K562 (cell line): Measurements from ENCODE around the gene NXPH4. TPM values are rescaled to one million over a fixed set of nuclear protein-coding genes. Genes with fewer than 3 reads are reported as not detected.

Experiments
- ATAC-seq: fragments of 200-7000 bp; cut with Tn5 transposase; 3 replicates; pipeline ENCODE4 v1.9.1; 2020; ENCODE audit warnings: moderate library complexity
- BruUV-seq: library from RNA; stranded (reverse); fragments of 400-500 nt; replicated peaks from 2 replicates; lab custom pipeline; 2021; lab: Mats Ljungman, UMichigan
- CTCF ChIA-PET: fragments of 300-600 bp; formaldehyde crosslinking; extraction: SDS; loops from one replicate; lab custom pipeline; 2021; ENCODE audit warnings: low intra/inter-chr PET ratio; lab: Yijun Ruan, JAX
- POLR2A ChIA-PET: fragments of 300-600, 350-650 bp; sonication (Branson Sonifier 250); formaldehyde crosslinking; extraction: SDS; loops from one replicate; lab custom pipeline; 2021; ENCODE audit warnings: antibody characterized with exemption, inconsistent platforms; lab: Yijun Ruan, JAX
- DNase-seq, 4 experiments: peaks; one replicate each; pipeline versions ENCODE4 v3.0.0 to v3.0.0-alpha.2; 2011 to 2018; ENCODE audit warnings: low spot score in 3 of 4, mixed read lengths in 3 of 4; ENCODE audit errors: extremely low read depth in 1 of 4
- FAIRE-seq: peaks from 2 replicates; lab custom pipeline; 2011; peaks lifted over from hg19 to GRCh38; lab: Jason Lieb, UNC
- H2AFZ ChIP-seq: 2 replicates; pipeline ENCODE4 v1.6.0; 2011; ENCODE audit warnings: low read depth, low read length, control low read depth, inconsistent platforms
- H3K27ac ChIP-seq: fragments of 200-600 bp; 3 replicates; pipeline ENCODE4 v1.8.0; 2011; ENCODE audit warnings: low read depth, mild to moderate bottlenecking, control low read depth, inconsistent platforms, low read length, moderate library complexity, mixed read lengths; ENCODE audit errors: extremely low read depth
- H3K27me3 ChIP-seq, 2 experiments: fragments of 300-600 bp in 1 of 2; 2 replicates in 1 of 2; 3 replicates in 1 of 2; pipeline versions ENCODE4 v1.6.0 to v1.8.0; 2011; ENCODE audit warnings: inconsistent platforms in 2 of 2, low read length in 2 of 2, mild to moderate bottlenecking in 1 of 2, mixed read lengths in 1 of 2, moderate library complexity in 1 of 2; ENCODE audit not compliant: control insufficient read depth in 2 of 2, insufficient read depth in 2 of 2
- H3K36me3 ChIP-seq: fragments of 300-600 bp; 3 replicates; pipeline ENCODE4 v1.8.0; 2011; ENCODE audit warnings: mild to moderate bottlenecking, low read length, inconsistent platforms; ENCODE audit not compliant: control insufficient read depth, insufficient read depth
- H3K4me1 ChIP-seq, 2 experiments: fragments of 200-600 bp in 1 of 2; replicated peaks in 1 of 2; 2 replicates in 1 of 2; 3 replicates in 1 of 2; pipeline versions ENCODE4 v1.5.1 to v1.8.0; 2011; ENCODE audit warnings: inconsistent platforms in 2 of 2, low read length in 2 of 2, mild to moderate bottlenecking in 1 of 2, mixed read lengths in 1 of 2, moderate library complexity in 1 of 2; ENCODE audit not compliant: control insufficient read depth in 2 of 2, insufficient read depth in 2 of 2
- H3K4me2 ChIP-seq: 2 replicates; pipeline ENCODE4 v1.6.1; 2011; ENCODE audit warnings: low read length, control low read depth, inconsistent platforms, mixed read lengths; ENCODE audit not compliant: insufficient read depth
- H3K4me3 ChIP-seq: fragments of 200-600 bp; sonication (generic), shearing (Covaris generic); 2 replicates; pipeline ENCODE4 v1.5.1; 2016; ENCODE audit warnings: control low read depth, inconsistent platforms
- H3K79me2 ChIP-seq: fragments of 200-600 bp; 3 replicates; pipeline ENCODE4 v1.8.0; 2011; ENCODE audit warnings: low read length, inconsistent platforms; ENCODE audit not compliant: control insufficient read depth, insufficient read depth
- H3K9ac ChIP-seq, 2 experiments: 2 replicates each; pipeline versions ENCODE4 v1.6.0 to v1.6.1; 2011; ENCODE audit warnings: low read depth in 2 of 2, low read length in 2 of 2, control low read depth in 1 of 2, inconsistent platforms in 1 of 2, mild to moderate bottlenecking in 1 of 2, mixed read lengths in 1 of 2; ENCODE audit not compliant: insufficient read depth in 1 of 2
- H3K9me1 ChIP-seq: one replicate; pipeline ENCODE4 v1.6.0; 2011; ENCODE audit warnings: inconsistent platforms, mild to moderate bottlenecking, low read length, moderate library complexity; ENCODE audit not compliant: control insufficient read depth, insufficient read depth
- H3K9me3 ChIP-seq: replicated peaks from 2 replicates; pipeline ENCODE4 v1.5.1; 2011; ENCODE audit warnings: low read depth, low read length, inconsistent platforms; ENCODE audit not compliant: control insufficient read depth, insufficient read depth
- H4K20me1 ChIP-seq: replicated peaks from 2 replicates; pipeline ENCODE4 v1.6.1; 2011; ENCODE audit warnings: low read length, inconsistent platforms, mixed read lengths; ENCODE audit not compliant: control insufficient read depth, insufficient read depth
- BMI1 ChIP-seq: fragments of 150-350 bp; IDR thresholded peaks from 2 replicates; pipeline ENCODE4 v1.6.1; 2014; ENCODE audit warnings: low read length
- CBFA2T2 ChIP-seq: fragments of 450-650 bp; conservative IDR thresholded peaks from 2 replicates; pipeline ENCODE4 v1.6.1; 2017; ENCODE audit warnings: mild to moderate bottlenecking
- COPS2 ChIP-seq: fragments of 450-650 bp; conservative IDR thresholded peaks from 2 replicates; pipeline ENCODE4 v1.6.1; 2016; ENCODE audit warnings: mild to moderate bottlenecking, moderate library complexity
- CREBBP ChIP-seq: IDR thresholded peaks from one replicate; pipeline ENCODE4 v1.6.1; 2012; ENCODE audit warnings: low read depth, mild to moderate bottlenecking, control low read depth, inconsistent platforms, low read length
- DPF2 ChIP-seq: fragments of 450-650 bp; IDR thresholded peaks from 2 replicates; pipeline ENCODE4 v1.6.1; 2016
- EP300 ChIP-seq: IDR thresholded peaks from 2 replicates; pipeline ENCODE4 v1.6.1; 2012; ENCODE audit warnings: low read length, improper control_type of control experiment
- ETV1 ChIP-seq: fragments of 450-650 bp; conservative IDR thresholded peaks from 2 replicates; pipeline ENCODE4 v1.6.1; 2016; ENCODE audit warnings: missing genetic modification characterization, control low read depth, low read depth, missing compliant biosample characterization
- HMGN3 ChIP-seq: IDR thresholded peaks from 2 replicates; pipeline ENCODE4 v1.6.1; 2011; ENCODE audit warnings: borderline replicate concordance, low read depth, mild to moderate bottlenecking, mixed read lengths, low read length; ENCODE audit not compliant: insufficient read length; ENCODE audit errors: extremely low read depth
- KLF16 ChIP-seq: IDR thresholded peaks from 2 replicates; pipeline ENCODE4 v1.6.1; 2016; ENCODE audit warnings: antibody characterized with exemption
- MEIS2 ChIP-seq: fragments of 450-650 bp; IDR thresholded peaks from 2 replicates; pipeline ENCODE4 v1.6.1; 2014; ENCODE audit warnings: mild to moderate bottlenecking; ENCODE audit not compliant: partially characterized antibody
- POLR2AphosphoS5 ChIP-seq: IDR thresholded peaks from 2 replicates; pipeline ENCODE4 v1.6.1; 2011; ENCODE audit warnings: mild to moderate bottlenecking, low read depth, low read length, moderate library complexity; ENCODE audit not compliant: control insufficient read depth, insufficient read depth
- SMARCA4 ChIP-seq: fragments of 450-650 bp; IDR thresholded peaks from 2 replicates; pipeline ENCODE4 v1.6.1; 2016
- TAL1 ChIP-seq: fragments of 450-650 bp; IDR thresholded peaks from 2 replicates; pipeline ENCODE4 v1.6.1; 2016; ENCODE audit warnings: mild to moderate bottlenecking
- TCF3 ChIP-seq: sonication (generic); formaldehyde crosslinking; IDR thresholded peaks from 2 replicates; pipeline ENCODE4 v1.4.0; 2020; ENCODE audit warnings: mild to moderate bottlenecking, missing genetic modification reagents
- TEAD4 ChIP-seq, 2 experiments: sonication (generic) in 1 of 2; formaldehyde crosslinking in 1 of 2; IDR thresholded peaks; 2 replicates each; pipeline versions ENCODE4 v1.6.1 to v1.8.0; 2012 to 2022; ENCODE audit warnings: borderline replicate concordance in 1 of 2, inconsistent platforms in 1 of 2, low read length in 1 of 2, mild to moderate bottlenecking in 1 of 2, missing genetic modification reagents in 1 of 2
- WGBS: fragments of 100-300 bp; shearing (Covaris generic); methylation state at CpG from one replicate; pipeline ENCODE4 v1.1.6; 2016; ENCODE audit warnings: low coverage, mixed read lengths; ENCODE audit not compliant: insufficient coverage; ENCODE audit errors: missing lambda C conversion rate; 5-methylcytosine and 5-hydroxymethylcytosine counted together
- in situ Hi-C: fragments of 300-500 bp; cut with MboI; formaldehyde crosslinking; loops from 4 replicates; pipeline ENCODE4 v1.15.0; 2018; ENCODE audit warnings: inconsistent platforms, mixed read lengths
- intact Hi-C: fragments of 100-400 bp; cut with micrococcal nuclease; formaldehyde crosslinking; loops from 2 replicates; pipeline ENCODE4 v1.14.2; 2022
- polyA plus RNA-seq, 8 experiments: library from polyadenylated mRNA; depleted of rRNA in 4 of 8; stranded (reverse) in 5 of 8; unstranded in 3 of 8; fragments of >200 nt; fragmentation: Nextera tagmentation in 2 of 8; fragmentation: Illumina TruSeq in 1 of 8; extraction: Ambion mirVana in 2 of 8; extraction: Trizol in 1 of 8; gene quantifications; 2 replicates each; pipeline versions ENCODE4 v1.2.1 to v1.2.3, GENCODE V29; 2011 to 2014; ENCODE audit warnings: inconsistent platforms in 1 of 8, missing spikeins in 1 of 8
- total RNA-seq, 7 experiments: library from RNA; depleted of rRNA in 6 of 7; stranded (reverse); fragments of >200 nt in 6 of 7; fragmentation: Illumina TruSeq in 2 of 7; extraction: Trizol in 2 of 7; gene quantifications; 2 replicates each; pipeline versions ENCODE4 v1.2.1 to v1.2.3, GENCODE V29; 2011 to 2021; ENCODE audit warnings: low replicate concordance in 1 of 7
- TF ChIP-seq, protein P1 (sequence below), 2 experiments: IDR thresholded peaks in 1 of 2; conservative IDR thresholded peaks in 1 of 2; 2 replicates each; pipeline ENCODE4 v1.6.1; 2016; ENCODE audit warnings: low read depth in 2 of 2, mild to moderate bottlenecking in 1 of 2, missing compliant biosample characterization in 1 of 2, missing genetic modification characterization in 1 of 2, moderate library complexity in 1 of 2
- TF ChIP-seq, protein P2 (sequence below): fragments of 200-800 bp; sonication (Bioruptor generic); IDR thresholded peaks from 2 replicates; pipeline ENCODE4 v1.6.1; 2017; ENCODE audit warnings: missing genetic modification characterization, missing compliant biosample characterization

NXPH4 gene
- total and polyA plus RNA-seq, 9 of the 15 experiments (the other 6 are each of a cell fraction or from before 2014, with no cell fraction given): 0.49 to 2.7 (median 1.1) TPM; not detected in 4

DNA sequence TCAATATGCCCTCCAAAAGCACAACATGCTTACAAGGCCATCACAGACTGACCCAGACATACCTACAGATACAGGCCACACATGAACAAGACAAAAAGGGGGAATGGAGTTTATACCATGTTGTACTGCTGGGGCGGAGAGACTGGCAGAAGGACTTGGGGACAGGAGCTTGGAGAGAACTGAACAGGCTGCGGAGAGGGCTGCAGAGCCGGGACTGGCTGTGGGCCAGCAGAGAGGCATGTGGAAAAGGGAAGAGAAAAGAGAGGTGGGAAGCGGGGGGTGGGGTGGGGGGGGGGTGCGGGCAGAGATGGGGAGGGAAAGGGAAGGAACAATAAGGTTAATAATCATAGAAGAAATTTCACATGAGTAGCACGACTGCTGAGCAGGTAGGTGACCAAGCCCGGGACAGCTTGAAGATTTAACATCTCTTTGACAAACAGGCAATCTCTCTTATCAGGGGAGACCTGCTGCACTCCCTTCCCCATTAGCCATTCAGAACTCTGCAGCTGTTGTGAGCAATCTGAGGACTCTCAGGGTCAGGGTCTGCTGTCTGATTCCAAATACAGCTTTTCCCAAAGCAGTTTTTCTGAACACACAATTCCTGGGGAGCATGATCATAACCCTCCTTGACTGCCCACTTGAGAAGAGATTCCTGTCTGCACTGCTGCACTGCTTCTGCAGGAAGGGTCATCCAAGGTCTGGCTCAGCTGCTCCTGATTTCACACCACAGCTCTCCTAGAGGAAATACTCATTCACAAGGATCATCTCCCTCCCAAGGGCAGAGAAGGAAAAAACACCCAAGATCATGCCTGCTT is 56.0 kb downstream of the NXPH4 start:
- no TSS peak for BruUV-seq
- H3K9me1 ChIP-seq: no peaks in the 10 kb centered on the region
- POLR2A ChIA-PET: interaction anchor here (0.6 to 1.2 kb wide), 2 partner anchors 10 to 286 kb away, joined by 3 to 4 read pairs; no protein-coding TSS in a partner anchor
- ATAC-seq (peak; percentile 79), DNase-seq (peak in 2 of 4 experiments; percentile 37 to 61), FAIRE-seq (peak; percentile 80)
- H3K36me3 ChIP-seq: peaks cover 32% of the 10 kb centered on the region; the same call in 2 of the 3 replicates
- H3K27me3 ChIP-seq: no peaks in the 10 kb centered on the region
- 29% methylated on average over 4 of the region's 7 CpGs for WGBS
- no peaks in the 10 kb centered on the region for H3K79me2 ChIP-seq
- no peaks in the 10 kb centered on the region for H4K20me1 ChIP-seq
- no peak overlapping the region for H2AFZ ChIP-seq
- no peak overlapping the region for H3K27ac ChIP-seq
- H3K9ac ChIP-seq: peak overlapping the region in 1 of 2 experiments; percentile 77; a peak in 2 of 4 replicates
- in situ Hi-C loops: no loop called here
- H3K4me2 ChIP-seq: no peak overlapping the region
- CTCF ChIA-PET: interaction anchor here (0.5 kb wide), 1 partner anchor 1010 kb away, joined by 3 read pairs; no protein-coding TSS in a partner anchor
- H3K4me1 ChIP-seq: peaks cover 5 to 11% of the 10 kb centered on the region in 2 experiments; a peak in 4 of 5 replicates
- no peak overlapping the region for H3K4me3 ChIP-seq
- intact Hi-C loops: no loop called here
- H3K9me3 ChIP-seq: no peaks in the 10 kb centered on the region
- no peak for TF ChIP-seq COPS2
- TF ChIP-seq, protein P1, sequence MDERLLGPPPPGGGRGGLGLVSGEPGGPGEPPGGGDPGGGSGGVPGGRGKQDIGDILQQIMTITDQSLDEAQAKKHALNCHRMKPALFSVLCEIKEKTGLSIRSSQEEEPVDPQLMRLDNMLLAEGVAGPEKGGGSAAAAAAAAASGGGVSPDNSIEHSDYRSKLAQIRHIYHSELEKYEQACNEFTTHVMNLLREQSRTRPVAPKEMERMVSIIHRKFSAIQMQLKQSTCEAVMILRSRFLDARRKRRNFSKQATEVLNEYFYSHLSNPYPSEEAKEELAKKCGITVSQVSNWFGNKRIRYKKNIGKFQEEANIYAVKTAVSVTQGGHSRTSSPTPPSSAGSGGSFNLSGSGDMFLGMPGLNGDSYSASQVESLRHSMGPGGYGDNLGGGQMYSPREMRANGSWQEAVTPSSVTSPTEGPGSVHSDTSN (CRISPR knock-in tag; IDR thresholded peaks at IDR 0.05; ENCODE audit: low read depth): no peak
- TF ChIP-seq, protein P1 (tag; conservative IDR thresholded peaks at IDR 0.05; ENCODE audit: low read depth): peak; percentile 75
- TF ChIP-seq, protein P2, sequence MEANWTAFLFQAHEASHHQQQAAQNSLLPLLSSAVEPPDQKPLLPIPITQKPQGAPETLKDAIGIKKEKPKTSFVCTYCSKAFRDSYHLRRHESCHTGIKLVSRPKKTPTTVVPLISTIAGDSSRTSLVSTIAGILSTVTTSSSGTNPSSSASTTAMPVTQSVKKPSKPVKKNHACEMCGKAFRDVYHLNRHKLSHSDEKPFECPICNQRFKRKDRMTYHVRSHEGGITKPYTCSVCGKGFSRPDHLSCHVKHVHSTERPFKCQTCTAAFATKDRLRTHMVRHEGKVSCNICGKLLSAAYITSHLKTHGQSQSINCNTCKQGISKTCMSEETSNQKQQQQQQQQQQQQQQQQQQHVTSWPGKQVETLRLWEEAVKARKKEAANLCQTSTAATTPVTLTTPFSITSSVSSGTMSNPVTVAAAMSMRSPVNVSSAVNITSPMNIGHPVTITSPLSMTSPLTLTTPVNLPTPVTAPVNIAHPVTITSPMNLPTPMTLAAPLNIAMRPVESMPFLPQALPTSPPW (CRISPR knock-in tag): peak; percentile 32
- peak; percentile 82 for TF ChIP-seq TEAD4 (IDR thresholded peaks at IDR 0.05; ENCODE audit: low read length)
- no peak for TF ChIP-seq TEAD4 (CRISPR knock-in tag; IDR thresholded peaks at IDR 0.05; ENCODE audit: borderline replicate concordance)
- TF ChIP-seq ETV1: no peak
- no peak for TF ChIP-seq HMGN3
- peak; percentile 77 for TF ChIP-seq CBFA2T2
- TF ChIP-seq TAL1: peak; percentile 64
- TF ChIP-seq TCF3 (CRISPR knock-in tag): peak; percentile 72
- TF ChIP-seq CREBBP: no peak
- peak; percentile 77 for TF ChIP-seq MEIS2
- 0 out of 2 replicates have a peak, but pooled peaks have one; percentile 52 for TF ChIP-seq SMARCA4
- TF ChIP-seq BMI1: no peak
- TF ChIP-seq KLF16: peak; percentile 67
- TF ChIP-seq EP300: peak; percentile 36; the same call in 1 of the 2 replicates
- TF ChIP-seq POLR2AphosphoS5: peak; percentile 40; the same call in 1 of the 2 replicates
- TF ChIP-seq DPF2: peak; percentile 48; the same call in 1 of the 2 replicates
